Stimulated activated CD8-positive, alpha-beta memory T cell treated with anti-CD3 and anti-CD28 coated beads, Interleukin-7, amount 100 ng/mL, for 48 hours (primary cell): ENCODE measurements around the gene FFAR3.
"Not testable (repeated sequence)": the region's sequence is repeated elsewhere in the genome, so short reads cannot be mapped to it uniquely, and the experiment has no call there.

ENCODE experiments used
- DNase-seq, 2 donors: peaks; one replicate each; pipeline ENCODE4 v3.0.0-alpha.2; 2020; ENCODE audit warnings: low read depth in 1 of 2; ENCODE audit errors: extremely low read depth in 1 of 2

Gene FFAR3

GRCh38 chr19:35349614-35350521, 8.4 kb upstream of the FFAR3 start:
- DNase-seq: no peak

DNA sequence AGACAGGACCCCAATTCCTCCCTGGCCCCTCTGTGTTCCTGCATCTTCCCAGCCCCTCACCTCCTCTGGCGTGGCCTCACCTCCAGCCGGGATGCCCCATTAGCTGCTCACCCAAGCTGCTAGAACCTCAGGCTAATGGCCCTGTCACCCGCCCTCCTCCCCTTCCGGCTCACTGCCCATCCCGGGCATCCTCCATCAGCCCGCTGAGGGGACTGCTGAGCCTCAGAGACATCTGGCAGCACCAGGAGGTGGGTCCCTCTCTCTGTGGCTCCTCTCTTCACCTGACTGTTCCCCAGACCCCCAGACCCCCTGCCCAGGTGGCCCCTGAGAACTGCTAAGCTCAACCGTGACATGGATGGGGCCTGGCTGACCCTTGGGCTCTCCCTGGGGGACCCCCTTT, 7.7 kb upstream of the FFAR3 start:
- no peak for DNase-seq

- no peak for DNase-seq
These were observed 6.7 kb upstream of the FFAR3 start for GRCh38 chr19:35351411-35352176.

- no peak for DNase-seq
These were observed 6.1 kb upstream of the FFAR3 start for GRCh38 chr19:35352177-35352447.

GRCh38 chr19:35352448-35353304, 5.6 kb upstream of the FFAR3 start:
- peak in 1 of 2 donors; percentile 69 for DNase-seq

- DNase-seq: no peak
These were observed 4.6 kb upstream of the FFAR3 start for GRCh38 chr19:35353635-35354034.

- peak in 1 of 2 donors; percentile 34 for DNase-seq
These were observed 3.4 kb upstream of the FFAR3 start for GRCh38 chr19:35354898-35355297.

GRCh38 chr19:35355791-35356460, 2.3 kb upstream of the FFAR3 start:
- DNase-seq: no peak

- DNase-seq: not testable (repeated sequence)
These were observed 574 bp downstream of the FFAR3 start for GRCh38 chr19:35358834-35359233.

DNA sequence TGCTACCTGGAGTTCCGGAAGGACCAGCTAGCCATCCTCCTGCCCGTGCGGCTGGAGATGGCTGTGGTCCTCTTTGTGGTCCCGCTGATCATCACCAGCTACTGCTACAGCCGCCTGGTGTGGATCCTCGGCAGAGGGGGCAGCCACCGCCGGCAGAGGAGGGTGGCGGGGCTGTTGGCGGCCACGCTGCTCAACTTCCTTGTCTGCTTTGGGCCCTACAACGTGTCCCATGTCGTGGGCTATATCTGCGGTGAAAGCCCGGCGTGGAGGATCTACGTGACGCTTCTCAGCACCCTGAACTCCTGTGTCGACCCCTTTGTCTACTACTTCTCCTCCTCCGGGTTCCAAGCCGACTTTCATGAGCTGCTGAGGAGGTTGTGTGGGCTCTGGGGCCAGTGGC, 1.1 kb downstream of the FFAR3 start:
- DNase-seq: not testable (repeated sequence)

- DNase-seq: not testable (repeated sequence)
These were observed 1.8 kb downstream of the FFAR3 start for GRCh38 chr19:35360081-35360480.

GRCh38 chr19:35360880-35361420, 2.7 kb downstream of the FFAR3 start:
- no peak for DNase-seq

- DNase-seq: no peak
These were observed 4.2 kb downstream of the FFAR3 start for GRCh38 chr19:35362261-35363000.

DNA sequence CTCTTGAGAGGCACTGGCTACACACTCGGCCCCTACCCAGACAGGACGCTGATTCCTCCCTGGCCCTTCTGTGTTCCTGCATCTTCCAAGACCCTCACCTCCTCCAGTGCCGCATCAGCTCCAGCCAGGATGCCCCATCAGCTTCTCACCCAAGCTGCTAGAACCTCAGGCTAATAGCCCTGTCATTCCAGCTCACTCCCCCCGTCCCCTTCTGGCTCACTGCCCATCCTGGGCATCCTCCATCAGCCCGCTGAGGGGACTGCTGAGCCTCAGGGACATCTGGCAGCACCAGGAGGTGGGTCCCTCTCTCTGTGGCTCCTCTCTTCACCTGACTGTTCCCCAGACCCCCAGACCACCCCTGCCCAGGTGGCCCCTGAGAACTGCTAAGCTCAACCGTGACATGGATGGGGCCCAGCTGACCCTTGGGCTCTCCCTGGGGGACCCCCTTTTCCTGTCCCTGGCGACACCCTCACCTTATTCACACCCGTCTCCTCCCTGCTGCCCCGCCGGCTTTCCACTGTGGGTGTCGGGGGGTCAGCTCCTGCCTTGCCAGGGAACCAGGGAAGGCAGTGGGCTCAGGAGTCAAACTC, 4.8 kb downstream of the FFAR3 start:
- no peak for DNase-seq

DNA sequence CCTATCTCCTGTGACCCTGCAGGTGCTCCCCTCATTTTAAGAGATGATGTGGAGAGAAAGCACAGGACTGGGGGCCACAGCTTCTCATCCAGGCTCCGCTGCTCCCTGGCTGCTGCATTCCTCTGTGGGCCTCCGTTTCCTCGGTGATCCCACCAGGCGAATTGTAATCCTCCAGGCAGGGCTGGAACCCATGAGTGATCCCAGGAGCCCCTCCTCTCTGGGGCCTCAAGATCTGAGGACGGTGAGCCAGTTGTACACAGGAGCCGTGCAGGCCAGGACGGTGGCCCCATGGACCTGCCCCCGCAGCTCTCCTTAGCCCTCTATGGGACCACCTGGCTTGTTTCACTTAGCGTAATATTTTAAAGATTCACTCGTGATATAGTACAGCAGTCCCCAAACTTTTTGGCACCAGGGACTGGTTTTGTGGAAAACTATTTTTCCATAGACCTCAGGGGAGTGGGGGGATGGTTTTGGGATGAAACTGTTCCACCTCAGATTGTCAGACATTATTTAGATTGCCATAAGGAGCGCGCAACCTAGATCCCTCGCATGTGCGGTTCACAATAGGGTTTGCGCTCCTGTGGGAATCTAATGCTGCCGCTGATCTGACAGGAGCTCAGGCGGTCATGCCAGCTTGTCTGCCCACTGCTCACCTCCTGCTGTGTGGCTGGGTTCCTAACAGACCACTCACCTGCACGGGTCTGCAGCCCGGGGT, 5.6 kb downstream of the FFAR3 start:
- no peak for DNase-seq

GRCh38 chr19:35365303-35365702, 7.0 kb downstream of the FFAR3 start:
- DNase-seq: no peak

DNA sequence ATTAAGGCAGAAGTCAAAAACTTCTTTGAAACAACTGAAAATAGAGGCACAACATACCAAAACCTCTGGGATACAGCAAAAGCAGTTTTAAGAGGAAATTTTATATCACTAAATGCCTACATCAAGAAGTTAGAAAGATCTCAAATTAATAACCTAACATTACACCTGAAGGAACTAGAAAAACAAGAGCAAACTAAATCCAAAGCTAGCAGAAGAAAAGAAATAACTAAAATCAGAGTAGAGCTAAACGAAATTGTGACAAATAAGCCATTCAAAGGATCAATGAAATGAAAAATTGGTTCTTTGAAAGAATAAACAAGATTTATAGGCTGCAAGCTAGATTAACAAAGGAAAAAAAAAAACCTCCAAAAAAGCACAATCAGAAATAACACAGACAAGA, 10.1 kb downstream of the FFAR3 start:
- no peak for DNase-seq

DNA sequence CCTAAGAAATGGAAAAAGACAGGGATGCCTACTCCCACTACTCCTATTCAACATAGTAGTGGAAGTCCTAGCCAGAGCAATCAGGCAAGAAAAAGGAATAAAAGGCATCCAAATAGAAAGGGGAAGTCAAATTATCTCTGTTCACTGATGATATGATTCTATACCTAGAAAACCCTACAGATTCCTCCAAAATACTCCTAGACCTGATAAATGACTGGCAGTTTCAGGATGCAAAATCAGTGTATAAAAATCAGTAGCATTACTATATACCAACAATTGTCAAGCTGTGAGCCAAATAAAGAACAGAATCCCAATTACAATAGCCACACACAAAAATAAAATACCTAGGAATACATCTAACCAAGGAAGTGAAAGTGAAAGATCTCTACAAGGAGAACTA, 11.3 kb downstream of the FFAR3 start:
- DNase-seq: no peak

DNA sequence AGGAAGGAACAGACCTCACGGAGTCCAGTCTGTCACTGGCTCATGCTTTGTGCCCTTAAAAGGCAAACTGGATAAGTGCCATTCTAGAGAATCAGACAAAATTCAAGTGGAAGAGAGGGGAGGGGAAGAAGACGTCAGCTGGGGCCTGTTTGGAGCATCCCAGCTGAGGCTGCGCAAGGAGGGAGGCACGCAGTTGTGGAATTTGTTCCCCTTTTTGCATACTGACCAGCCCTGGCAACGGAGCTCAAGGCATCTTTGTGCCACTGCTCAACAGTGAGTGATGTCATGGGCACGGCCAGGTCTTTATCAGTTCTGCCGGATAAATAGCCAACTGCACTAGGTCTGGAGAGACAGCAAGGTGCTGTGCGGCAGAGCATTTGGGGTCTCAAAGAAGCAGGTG, 12.5 kb downstream of the FFAR3 start, which contains the start of gene GPR42:
Gene GPR42 (plus strand): TSS at position 347 of the 400 bp plus-strand sequence. CDS start 292 bp downstream, outside the sequence.
- no peak for DNase-seq
